H9 (cell line): ENCODE data around the gene HMMR. TPM values are rescaled to one million over a fixed set of nuclear protein-coding genes. Genes with fewer than 3 reads are reported as not detected.

Experiments
- DNase-seq: peaks from one replicate; pipeline ENCODE4 v3.0.0-alpha.2; 2017
- H2AFZ ChIP-seq: one replicate; pipeline ENCODE4 v1.6.1; 2013; ENCODE audit warnings: mild to moderate bottlenecking, low read length, control low read depth, moderate library complexity
- H2AK5ac ChIP-seq: 2 replicates; pipeline ENCODE4 v1.6.1; 2013; ENCODE audit warnings: low read length, control low read depth, mixed read lengths; ENCODE audit not compliant: insufficient read length
- H2BK120ac ChIP-seq: one replicate; pipeline ENCODE4 v1.6.1; 2013; ENCODE audit warnings: low read depth, mild to moderate bottlenecking, low read length, control low read depth, inconsistent platforms; ENCODE audit not compliant: poor library complexity, severe bottlenecking
- H2BK12ac ChIP-seq: 2 replicates; pipeline ENCODE4 v1.6.1; 2013; ENCODE audit warnings: low read length, control low read depth, mixed read lengths, low read depth; ENCODE audit not compliant: insufficient read length
- H2BK15ac ChIP-seq: 2 replicates; pipeline ENCODE4 v1.6.1; 2013; ENCODE audit warnings: low read depth, low read length, control low read depth
- H2BK20ac ChIP-seq: one replicate; pipeline ENCODE4 v1.6.1; 2013; ENCODE audit warnings: low read depth, mild to moderate bottlenecking, low read length, control low read depth, inconsistent platforms; ENCODE audit not compliant: poor library complexity, severe bottlenecking
- H2BK5ac ChIP-seq: 2 replicates; pipeline ENCODE4 v1.6.1; 2013; ENCODE audit warnings: low read length, control low read depth, mixed read lengths; ENCODE audit not compliant: insufficient read length
- H3K14ac ChIP-seq: 2 replicates; pipeline ENCODE4 v1.6.1; 2013; ENCODE audit warnings: low read length, control low read depth; ENCODE audit not compliant: insufficient read depth
- H3K18ac ChIP-seq: 2 replicates; pipeline ENCODE4 v1.6.1; 2013; ENCODE audit warnings: low read depth, mild to moderate bottlenecking, mixed read lengths, low read length, control low read depth; ENCODE audit not compliant: insufficient read length
- H3K23ac ChIP-seq: 2 replicates; pipeline ENCODE4 v1.6.1; 2013; ENCODE audit warnings: low read length, control low read depth, mixed read lengths, low read depth; ENCODE audit not compliant: insufficient read length
- H3K23me2 ChIP-seq: 2 replicates; pipeline ENCODE4 v1.6.1; 2013; ENCODE audit warnings: low read depth, mild to moderate bottlenecking, mixed read lengths, low read length, control low read depth; ENCODE audit not compliant: insufficient read length, poor library complexity, severe bottlenecking
- H3K27ac ChIP-seq: 2 replicates; pipeline ENCODE4 v1.5.1; 2013; ENCODE audit warnings: low read length, control low read depth, mixed read lengths, low read depth; ENCODE audit not compliant: insufficient read length
- H3K27me3 ChIP-seq: 2 replicates; pipeline ENCODE4 v1.6.1; 2013; ENCODE audit warnings: low read length, control low read depth, inconsistent platforms; ENCODE audit not compliant: insufficient read depth
- H3K4ac ChIP-seq: 2 replicates; pipeline ENCODE4 v1.6.1; 2013; ENCODE audit warnings: low read depth, mild to moderate bottlenecking, control low read depth, inconsistent platforms, low read length, moderate library complexity
- H3K4me1 ChIP-seq: 2 replicates; pipeline ENCODE4 v1.6.1; 2013; ENCODE audit warnings: low read length, control low read depth, inconsistent platforms; ENCODE audit not compliant: insufficient read depth
- H3K4me2 ChIP-seq: 2 replicates; pipeline ENCODE4 v1.6.1; 2013; ENCODE audit warnings: low read length, control low read depth, mixed read lengths; ENCODE audit not compliant: insufficient read length, insufficient read depth
- H3K56ac ChIP-seq: 2 replicates; pipeline ENCODE4 v1.6.1; 2013; ENCODE audit warnings: low read depth, mild to moderate bottlenecking, mixed read lengths, low read length, control low read depth; ENCODE audit not compliant: insufficient read length
- H3K79me1 ChIP-seq: 2 replicates; pipeline ENCODE4 v1.6.1; 2013; ENCODE audit warnings: low read depth, mild to moderate bottlenecking, moderate library complexity, low read length, control low read depth, inconsistent platforms; ENCODE audit not compliant: insufficient read depth, poor library complexity, severe bottlenecking
- H3K79me2 ChIP-seq: 2 replicates; pipeline ENCODE4 v1.6.1; 2013; ENCODE audit warnings: low read length, control low read depth, inconsistent platforms; ENCODE audit not compliant: insufficient read depth
- H3K9ac ChIP-seq: 2 replicates; pipeline ENCODE4 v1.6.1; 2013; ENCODE audit warnings: low read length, control low read depth, mixed read lengths; ENCODE audit not compliant: insufficient read length; ENCODE audit errors: extremely low read depth
- H3K9me3 ChIP-seq: one replicate; pipeline ENCODE4 v1.6.1; 2013; ENCODE audit warnings: low read depth, low read length, inconsistent platforms; ENCODE audit not compliant: control insufficient read depth
- H3T11ph ChIP-seq: one replicate; pipeline ENCODE4 v1.6.1; 2013; ENCODE audit warnings: mild to moderate bottlenecking, low read length, control low read depth, inconsistent platforms
- H4K20me1 ChIP-seq: one replicate; pipeline ENCODE4 v1.6.1; 2013; ENCODE audit not compliant: control insufficient read depth, insufficient read length, insufficient read depth
- H4K5ac ChIP-seq: 2 replicates; pipeline ENCODE4 v1.6.1; 2013; ENCODE audit warnings: low read depth, mild to moderate bottlenecking, mixed read lengths, low read length, control low read depth; ENCODE audit not compliant: insufficient read length
- H4K8ac ChIP-seq: replicated peaks from 2 replicates; pipeline ENCODE4 v1.6.1; 2013; ENCODE audit warnings: low read length, control low read depth, mixed read lengths, low read depth; ENCODE audit not compliant: insufficient read length
- H4K91ac ChIP-seq: 2 replicates; pipeline ENCODE4 v1.6.1; 2013; ENCODE audit warnings: low read depth, mild to moderate bottlenecking, moderate library complexity, mixed read lengths, low read length, control low read depth; ENCODE audit not compliant: insufficient read length
- H3K27ac Mint-ChIP-seq, 3 experiments: 2 replicates in 2 of 3; 3 replicates in 1 of 3; pipeline ENCODE4 v1.8.0; 2020 to 2021; ENCODE audit warnings: mixed read lengths in 3 of 3, mild to moderate bottlenecking in 1 of 3, moderate library complexity in 1 of 3
- H3K27me3 Mint-ChIP-seq: 2 replicates; pipeline ENCODE4 v1.8.0; 2021; ENCODE audit warnings: low read depth, mild to moderate bottlenecking, moderate library complexity, mixed read lengths
- H3K36me3 Mint-ChIP-seq, 3 experiments: 2 replicates in 2 of 3; 3 replicates in 1 of 3; pipeline ENCODE4 v1.8.0; 2020 to 2021; ENCODE audit warnings: low read depth in 3 of 3, mixed read lengths in 3 of 3; ENCODE audit not compliant: insufficient read depth in 1 of 3
- H3K4me1 Mint-ChIP-seq, 2 experiments: 2 replicates each; pipeline ENCODE4 v1.8.0; 2020; ENCODE audit warnings: mixed read lengths in 2 of 2
- H3K4me3 Mint-ChIP-seq, 2 experiments: 2 replicates in 1 of 2; 3 replicates in 1 of 2; pipeline ENCODE4 v1.8.0; 2020 to 2021; ENCODE audit warnings: mild to moderate bottlenecking in 2 of 2, mixed read lengths in 2 of 2, moderate library complexity in 1 of 2
- H3K9me3 Mint-ChIP-seq, 2 experiments: 2 replicates in 1 of 2; 3 replicates in 1 of 2; pipeline ENCODE4 v1.8.0; 2020; ENCODE audit warnings: mild to moderate bottlenecking in 2 of 2, mixed read lengths in 2 of 2, moderate library complexity in 1 of 2
- WGBS: extraction: QIAGEN DNeasy Blood & Tissue Kit; methylation state at CpG from one replicate; pipeline ENCODE4 v1.1.7; 2013; ENCODE audit warnings: missing lambda C conversion rate, low lambda C conversion rate, mixed read lengths; ENCODE audit not compliant: insufficient read length; ENCODE audit errors: extremely low coverage; 5-methylcytosine and 5-hydroxymethylcytosine counted together
- total RNA-seq: library from RNA; stranded (reverse); gene quantifications from 2 replicates; pipeline ENCODE4 v1.2.1, GENCODE V29; 2021
- TF ChIP-seq, protein P1 (sequence below): fragments of 200-600 bp; sonication (generic); conservative IDR thresholded peaks from 3 replicates; pipeline ENCODE4 v1.8.0; 2021; ENCODE audit warnings: antibody characterized with exemption, mild to moderate bottlenecking

HMMR gene
- total RNA-seq, 1 experiment from 2014 or later, result 36.2 TPM

DNA sequence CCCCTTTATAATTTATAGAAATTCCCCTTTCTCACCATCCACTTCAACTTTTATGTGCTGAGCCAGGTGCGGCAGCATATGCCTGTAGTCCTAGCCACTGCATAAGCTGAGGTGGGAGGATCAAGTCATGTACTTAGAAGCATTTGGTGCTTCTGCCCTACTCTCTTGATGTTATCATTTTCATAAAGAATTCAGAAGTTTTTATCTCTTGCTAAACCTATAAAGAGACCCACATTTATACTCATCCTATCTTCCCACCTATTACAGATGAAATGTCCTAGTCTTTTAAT, 18.5 kb downstream of the HMMR start:
- Histone ChIP-seq H3K79me1 (no peaks in the 10 kb centered on the region), H3K23me2 (no peaks in the 10 kb centered on the region), H2AK5ac (no peak overlapping the region), H4K8ac (no peak overlapping the region), H4K5ac (no peak overlapping the region), H2BK120ac (no peak overlapping the region), H3K18ac (no peak overlapping the region), H3K4me2 (no peak overlapping the region), H3K79me2 (no peaks in the 10 kb centered on the region), H4K91ac (no peak overlapping the region), H3K27me3 (no peaks in the 10 kb centered on the region), H2BK20ac (no peak overlapping the region), H3T11ph (no peak overlapping the region), H2BK12ac (no peak overlapping the region), H2BK15ac (no peak overlapping the region), H4K20me1 (no peaks in the 10 kb centered on the region), H3K4ac (no peak overlapping the region), H3K4me1 (no peaks in the 10 kb centered on the region), H3K27ac (no peak overlapping the region), H3K9ac (no peak overlapping the region), H3K14ac (no peak overlapping the region), H2BK5ac (no peak overlapping the region), H3K9me3 (no peaks in the 10 kb centered on the region), H3K56ac (no peak overlapping the region), H3K23ac (no peak overlapping the region), H2AFZ (no peak overlapping the region)
- Mint-ChIP-seq H3K27ac (no peak overlapping the region), H3K9me3 (no peaks in the 10 kb centered on the region), H3K36me3 (peaks cover 40 to 92% (median 73%) of the 10 kb centered on the region in 3 experiments; a peak in 6 of 7 replicates), H3K4me3 (no peak overlapping the region), H3K27me3 (no peaks in the 10 kb centered on the region), H3K4me1 (no peaks in the 10 kb centered on the region)
- no CpG with 5 or more reads among the region's 1 CpG for WGBS
- TF ChIP-seq, protein P1, sequence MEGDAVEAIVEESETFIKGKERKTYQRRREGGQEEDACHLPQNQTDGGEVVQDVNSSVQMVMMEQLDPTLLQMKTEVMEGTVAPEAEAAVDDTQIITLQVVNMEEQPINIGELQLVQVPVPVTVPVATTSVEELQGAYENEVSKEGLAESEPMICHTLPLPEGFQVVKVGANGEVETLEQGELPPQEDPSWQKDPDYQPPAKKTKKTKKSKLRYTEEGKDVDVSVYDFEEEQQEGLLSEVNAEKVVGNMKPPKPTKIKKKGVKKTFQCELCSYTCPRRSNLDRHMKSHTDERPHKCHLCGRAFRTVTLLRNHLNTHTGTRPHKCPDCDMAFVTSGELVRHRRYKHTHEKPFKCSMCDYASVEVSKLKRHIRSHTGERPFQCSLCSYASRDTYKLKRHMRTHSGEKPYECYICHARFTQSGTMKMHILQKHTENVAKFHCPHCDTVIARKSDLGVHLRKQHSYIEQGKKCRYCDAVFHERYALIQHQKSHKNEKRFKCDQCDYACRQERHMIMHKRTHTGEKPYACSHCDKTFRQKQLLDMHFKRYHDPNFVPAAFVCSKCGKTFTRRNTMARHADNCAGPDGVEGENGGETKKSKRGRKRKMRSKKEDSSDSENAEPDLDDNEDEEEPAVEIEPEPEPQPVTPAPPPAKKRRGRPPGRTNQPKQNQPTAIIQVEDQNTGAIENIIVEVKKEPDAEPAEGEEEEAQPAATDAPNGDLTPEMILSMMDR, result no peak
- DNase-seq, result no peak
